ENCODE results near the gene ZNF83.

The ZNF83 gene

DNA sequence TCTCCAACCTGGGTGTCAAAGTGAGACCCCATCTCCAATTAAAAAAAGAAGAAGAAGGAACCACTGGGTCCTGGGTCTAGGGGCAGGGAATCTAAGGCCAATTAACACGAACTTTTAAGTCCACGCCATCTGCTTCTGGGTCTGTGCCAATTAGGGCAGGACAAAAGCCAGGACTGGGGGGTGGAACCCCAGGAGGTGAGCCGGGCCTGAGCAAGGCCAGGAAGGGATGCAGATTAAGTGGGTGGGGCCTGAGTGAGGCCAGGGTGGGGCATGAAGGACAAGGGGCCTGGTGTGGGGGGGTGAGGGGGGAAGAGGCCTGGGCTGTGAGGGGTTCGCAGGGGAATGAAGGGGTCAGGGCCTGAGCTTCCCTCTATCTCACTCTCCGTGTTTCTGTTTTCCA lies 26.3 kb upstream of the ZNF83 start:
- H3K36me3 Mint-ChIP-seq (ENCODE audit: low read depth) = peaks cover 60% of the 10 kb centered on the region
- no peaks in the 10 kb centered on the region for H3K9me3 Mint-ChIP-seq

GRCh38 chr19:52662631-52663030 lies 24.5 kb upstream of the ZNF83 start:
- peaks cover 73% of the 10 kb centered on the region for H3K36me3 Mint-ChIP-seq (ENCODE audit: low read depth)
- no peaks in the 10 kb centered on the region for H3K9me3 Mint-ChIP-seq
- no peak for TF ChIP-seq CTCF (IDR thresholded peaks at IDR 0.05)
- no peak overlapping the region for H3K27ac Mint-ChIP-seq
- H3K4me3 Mint-ChIP-seq = no peak overlapping the region
- H3K4me1 Mint-ChIP-seq = peaks cover 22% of the 10 kb centered on the region
- no peak for DNase-seq
- peaks cover 3% of the 10 kb centered on the region for H3K27me3 Mint-ChIP-seq (ENCODE audit: low read depth, poor library complexity)

More for the DNA sequence above, 26.3 kb upstream of the ZNF83 start:
- peaks cover 3% of the 10 kb centered on the region for H3K27me3 Mint-ChIP-seq (ENCODE audit: low read depth, poor library complexity)
- DNase-seq = peak; percentile 5
- no peak overlapping the region for H3K4me3 Mint-ChIP-seq
- peak overlapping the region; percentile 48 for H3K27ac Mint-ChIP-seq
- peaks cover 22% of the 10 kb centered on the region for H3K4me1 Mint-ChIP-seq
- no peak for TF ChIP-seq CTCF (IDR thresholded peaks at IDR 0.05)

GRCh38 chr19:52660981-52661380 lies 22.8 kb upstream of the ZNF83 start:
- Mint-ChIP-seq H3K4me1 (peaks cover 22% of the 10 kb centered on the region), H3K4me3 (no peak overlapping the region), H3K27ac (peak overlapping the region; percentile 47), H3K27me3 (ENCODE audit: low read depth, poor library complexity) (peaks cover 2% of the 10 kb centered on the region), H3K9me3 (no peaks in the 10 kb centered on the region), H3K36me3 (ENCODE audit: low read depth) (peaks cover 70% of the 10 kb centered on the region)
- no peak for DNase-seq
- no peak for TF ChIP-seq CTCF (IDR thresholded peaks at IDR 0.05)

DNA sequence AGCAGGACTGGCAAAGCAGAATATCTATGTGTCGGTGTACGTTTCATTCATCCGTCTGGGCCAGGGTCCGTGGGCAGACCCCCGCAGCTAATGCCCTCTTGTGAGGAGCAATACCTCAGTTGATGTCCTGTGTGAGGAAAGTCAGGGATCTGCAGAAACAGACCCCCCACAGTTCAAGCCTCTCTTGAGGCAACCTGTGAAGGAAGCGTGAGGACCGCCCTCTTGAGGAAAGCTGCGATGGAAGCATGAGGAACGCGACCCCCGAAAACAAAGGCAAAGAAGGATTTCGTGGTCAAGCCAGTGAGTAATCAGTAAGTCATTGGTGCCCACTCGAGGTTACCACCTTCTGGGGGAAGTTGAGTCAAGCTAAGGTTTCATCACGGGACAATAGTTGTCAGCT lies 20.9 kb upstream of the ZNF83 start:
- DNase-seq = no peak
- no peak overlapping the region for H3K4me3 Mint-ChIP-seq
- peaks cover 5% of the 10 kb centered on the region for H3K4me1 Mint-ChIP-seq
- no peak overlapping the region for H3K27ac Mint-ChIP-seq
- no peaks in the 10 kb centered on the region for H3K27me3 Mint-ChIP-seq (ENCODE audit: low read depth, poor library complexity)
- no peaks in the 10 kb centered on the region for H3K9me3 Mint-ChIP-seq
- peaks cover 75% of the 10 kb centered on the region for H3K36me3 Mint-ChIP-seq (ENCODE audit: low read depth)
- TF ChIP-seq CTCF (IDR thresholded peaks at IDR 0.05) = no peak

DNA sequence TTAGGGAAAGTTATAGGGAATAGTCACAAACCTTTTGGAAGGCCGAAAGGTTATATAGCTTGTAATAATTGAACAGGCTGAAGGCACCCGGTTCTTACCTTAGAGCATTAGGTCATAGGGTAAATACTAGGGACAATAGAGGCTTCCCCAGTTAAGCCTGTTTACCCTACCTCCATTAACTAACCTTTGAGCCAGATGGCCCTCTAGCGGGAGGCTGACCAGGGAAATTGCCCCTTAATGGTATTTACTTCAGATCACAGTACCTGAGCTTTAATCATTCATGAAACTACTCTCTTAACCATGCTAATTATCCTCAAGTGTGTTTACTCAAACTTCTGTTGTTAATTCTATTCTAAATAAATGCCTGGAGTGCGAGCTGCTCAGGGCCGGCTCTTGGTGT lies 20.4 kb upstream of the ZNF83 start:
- peaks cover 4% of the 10 kb centered on the region for H3K4me1 Mint-ChIP-seq
- no peaks in the 10 kb centered on the region for H3K9me3 Mint-ChIP-seq
- no peak for DNase-seq
- TF ChIP-seq CTCF (IDR thresholded peaks at IDR 0.05) = no peak
- no peak overlapping the region for H3K27ac Mint-ChIP-seq
- H3K4me3 Mint-ChIP-seq = no peak overlapping the region
- H3K36me3 Mint-ChIP-seq (ENCODE audit: low read depth) = peaks cover 79% of the 10 kb centered on the region
- no peaks in the 10 kb centered on the region for H3K27me3 Mint-ChIP-seq (ENCODE audit: low read depth, poor library complexity)

GRCh38 chr19:52653161-52653560 lies 15.0 kb upstream of the ZNF83 start:
- H3K36me3 Mint-ChIP-seq (ENCODE audit: low read depth) = peaks cover 81% of the 10 kb centered on the region
- DNase-seq = no peak
- TF ChIP-seq CTCF (IDR thresholded peaks at IDR 0.05) = no peak
- H3K27me3 Mint-ChIP-seq (ENCODE audit: low read depth, poor library complexity) = no peaks in the 10 kb centered on the region
- no peaks in the 10 kb centered on the region for H3K4me1 Mint-ChIP-seq
- H3K9me3 Mint-ChIP-seq = peaks cover under 1% of the 10 kb centered on the region
- no peak overlapping the region for H3K27ac Mint-ChIP-seq
- no peak overlapping the region for H3K4me3 Mint-ChIP-seq
